ENCODE data around the gene NPR2. TPM values are rescaled to one million over a fixed set of nuclear protein-coding genes. Genes with fewer than 3 reads are reported as not detected.

NPR2 gene
- total RNA-seq, 4 donors from 2014 or later = 1.1 to 6.8 (median 4.9) TPM

GRCh38 chr9:35858458-35858857, 67.1 kb downstream of the NPR2 start:
- 60 to 73% methylated on average over 3 to 5 of the region's 5 CpGs for WGBS, 2 donors (ENCODE audit: low coverage in 1 of 2)
- DNase-seq = no peak
- TF ChIP-seq POLR2AphosphoS5 (IDR thresholded peaks at IDR 0.05) = no peak
- TF ChIP-seq, protein P1, sequence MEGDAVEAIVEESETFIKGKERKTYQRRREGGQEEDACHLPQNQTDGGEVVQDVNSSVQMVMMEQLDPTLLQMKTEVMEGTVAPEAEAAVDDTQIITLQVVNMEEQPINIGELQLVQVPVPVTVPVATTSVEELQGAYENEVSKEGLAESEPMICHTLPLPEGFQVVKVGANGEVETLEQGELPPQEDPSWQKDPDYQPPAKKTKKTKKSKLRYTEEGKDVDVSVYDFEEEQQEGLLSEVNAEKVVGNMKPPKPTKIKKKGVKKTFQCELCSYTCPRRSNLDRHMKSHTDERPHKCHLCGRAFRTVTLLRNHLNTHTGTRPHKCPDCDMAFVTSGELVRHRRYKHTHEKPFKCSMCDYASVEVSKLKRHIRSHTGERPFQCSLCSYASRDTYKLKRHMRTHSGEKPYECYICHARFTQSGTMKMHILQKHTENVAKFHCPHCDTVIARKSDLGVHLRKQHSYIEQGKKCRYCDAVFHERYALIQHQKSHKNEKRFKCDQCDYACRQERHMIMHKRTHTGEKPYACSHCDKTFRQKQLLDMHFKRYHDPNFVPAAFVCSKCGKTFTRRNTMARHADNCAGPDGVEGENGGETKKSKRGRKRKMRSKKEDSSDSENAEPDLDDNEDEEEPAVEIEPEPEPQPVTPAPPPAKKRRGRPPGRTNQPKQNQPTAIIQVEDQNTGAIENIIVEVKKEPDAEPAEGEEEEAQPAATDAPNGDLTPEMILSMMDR (IDR thresholded peaks at IDR 0.05) = no peak
- no peak for TF ChIP-seq POLR2A (IDR thresholded peaks at IDR 0.05)
- no peak for TF ChIP-seq EP300 (IDR thresholded peaks at IDR 0.05; ENCODE audit: low read depth)
- H3K27ac ChIP-seq = no peak overlapping the region
- H3K27me3 ChIP-seq = peaks cover 22% of the 10 kb centered on the region
- H3K36me3 ChIP-seq = no peaks in the 10 kb centered on the region
- no peaks in the 10 kb centered on the region for H3K4me1 ChIP-seq
- no peaks in the 10 kb centered on the region for H3K9me3 ChIP-seq
- H3K4me3 ChIP-seq = no peak overlapping the region
- intact Hi-C loops (cut with DNase I; ENCODE audit: low total_unique reads) = no loop called here
- in situ Hi-C loops (cut with MboI; ENCODE audit: low pct_ligation_motif_present in 1 of 4, low pct_unique_long_range_greater_than_20kb in 1 of 4, low sequenced_read_pairs in 3 of 4) = no loop called here

Small RNAs within 50 kb of the gene (small RNA-seq; reads per million reads assigned to genes)
- 0 to 0.83 (median 0.53) reads per million in 4 donors for gene HINT2

Other genes starting within 250 kb of the NPR2 start
- gene TESK1, start 186.3 kb upstream of the NPR2 start, total RNA-seq = 10 to 100 TPM; 11.9 to 69.2 (median 45.8) TPM
- gene CD72, start 173.2 kb upstream of the NPR2 start, total RNA-seq = 10 to 100 TPM in 2 of 4 donors, 1 to 10 TPM in 2; 3.0 to 21.9 (median 10.9) TPM
- 1 to 10 TPM in 3 of 4 donors, not detected in 1; 1.2 to 6.7 (median 3.8) TPM for gene SIT1, start 140.7 kb upstream of the NPR2 start, total RNA-seq
- gene RMRP, start 133.6 kb upstream of the NPR2 start, total RNA-seq = 1,000 to 10,000 TPM; 1,115 to 7,222 (median 2,718) TPM
- gene CCDC107, start 133.3 kb upstream of the NPR2 start, total RNA-seq = 10 to 100 TPM; 32.0 to 50.1 (median 37.2) TPM
- gene ARHGEF39, start 126.4 kb upstream of the NPR2 start, total RNA-seq = 1 to 10 TPM; 1.6 to 7.4 (median 5.8) TPM
- gene CA9, start 117.7 kb upstream of the NPR2 start, total RNA-seq = not detected
- 1,000 to 10,000 TPM in 1 of 4 donors, 100 to 1,000 TPM in 3; 493 to 2,531 (median 633) TPM for gene TPM2, start 101.7 kb upstream of the NPR2 start, total RNA-seq
- gene TLN1, start 59.4 kb upstream of the NPR2 start, total RNA-seq = 100 to 1,000 TPM; 158 to 328 (median 177) TPM
- gene CREB3, start 58.9 kb upstream of the NPR2 start, total RNA-seq = 10 to 100 TPM; 22.4 to 69.7 (median 45.5) TPM
- 100 to 1,000 TPM; 217 to 709 (median 255) TPM for gene GBA2, start 42.4 kb upstream of the NPR2 start, total RNA-seq
- gene RGP1, start 42.3 kb upstream of the NPR2 start, total RNA-seq = 10 to 100 TPM; 30.3 to 47.5 (median 43.7) TPM
- gene MSMP, start 37.3 kb upstream of the NPR2 start, total RNA-seq = not detected
- gene SPAG8, start 20.7 kb downstream of the NPR2 start, total RNA-seq = 1 to 10 TPM in 2 of 4 donors, under 1 TPM in 1, not detected in 1; 0.41 to 3.0 (median 1.9) TPM
- 10 to 100 TPM; 16.8 to 58.0 (median 38.9) TPM for gene HINT2, start 23.5 kb downstream of the NPR2 start, total RNA-seq
- under 1 TPM in 1 of 4 donors, not detected in 3; 0.14 TPM for gene FAM221B, start 37.1 kb downstream of the NPR2 start, total RNA-seq
- gene TMEM8B, start 37.6 kb downstream of the NPR2 start, total RNA-seq = 10 to 100 TPM in 2 of 4 donors, 1 to 10 TPM in 2; 7.8 to 21.3 (median 9.6) TPM
- under 1 TPM in 1 of 4 donors, not detected in 3; 0.64 TPM for gene OR13J1, start 78.8 kb downstream of the NPR2 start, total RNA-seq
- 10 to 100 TPM; 23.9 to 60.2 (median 34.3) TPM for gene HRCT1, start 114.6 kb downstream of the NPR2 start, total RNA-seq
- gene SPAAR, start 117.9 kb downstream of the NPR2 start, total RNA-seq = 1 to 10 TPM in 1 of 4 donors, under 1 TPM in 1, not detected in 2; 0.68 to 2.5 TPM
- gene OR2S2, start 166.6 kb downstream of the NPR2 start, total RNA-seq = not detected
- 10 to 100 TPM in 1 of 4 donors, 1 to 10 TPM in 3; 1.5 to 30.3 (median 6.0) TPM for gene RECK, start 245.3 kb downstream of the NPR2 start, total RNA-seq

Measured in transverse colon (tissue), 4 donors.